Astrocyte (in vitro differentiated cells and primary cell): ENCODE data around the gene PHKG1. TPM values are rescaled to one million over a fixed set of nuclear protein-coding genes. Genes with fewer than 3 reads are reported as not detected.
"Not testable (repeated sequence)": the region's sequence is repeated elsewhere in the genome, so short reads cannot be mapped to it uniquely, and the experiment has no call there.

Source experiments
- DNase-seq: peaks from one replicate; pipeline ENCODE4 v3.0.0-alpha.2; 2010; ENCODE audit warnings: low read depth
- FAIRE-seq: peaks from 2 replicates; lab custom pipeline; 2011; peaks lifted over from hg19 to GRCh38; lab: Jason Lieb, UNC
- H2AFZ ChIP-seq: 2 replicates; pipeline ENCODE4 v1.6.0; 2012; ENCODE audit warnings: low read depth, low read length, inconsistent platforms
- H3K27ac ChIP-seq: 2 replicates; pipeline ENCODE4 v1.5.1; 2011; ENCODE audit warnings: low read depth, low read length, inconsistent platforms
- H3K27me3 ChIP-seq: 2 replicates; pipeline ENCODE4 v1.6.0; 2011; ENCODE audit warnings: low read length, inconsistent platforms; ENCODE audit not compliant: insufficient read depth
- H3K36me3 ChIP-seq: 2 replicates; pipeline ENCODE4 v1.5.1; 2011; ENCODE audit warnings: low read length, inconsistent platforms; ENCODE audit not compliant: insufficient read depth
- H3K4me1 ChIP-seq: 2 replicates; pipeline ENCODE4 v1.5.1; 2011; ENCODE audit warnings: low read length, inconsistent platforms; ENCODE audit not compliant: insufficient read depth
- H3K4me2 ChIP-seq: 2 replicates; pipeline ENCODE4 v1.6.0; 2012; ENCODE audit warnings: low read length, inconsistent platforms
- H3K4me3 ChIP-seq: 2 replicates; pipeline ENCODE4 v1.5.1; 2011; ENCODE audit warnings: low read depth, mild to moderate bottlenecking, low read length, inconsistent platforms; ENCODE audit not compliant: insufficient read depth
- H3K79me2 ChIP-seq: 2 replicates; pipeline ENCODE4 v1.6.0; 2012; ENCODE audit warnings: mild to moderate bottlenecking, low read length, inconsistent platforms; ENCODE audit not compliant: insufficient read depth
- H3K9ac ChIP-seq: 2 replicates; pipeline ENCODE4 v1.6.0; 2012; ENCODE audit warnings: mild to moderate bottlenecking, low read length, inconsistent platforms
- H3K9me3 ChIP-seq: 2 replicates; pipeline ENCODE4 v1.5.1; 2012; ENCODE audit warnings: low read depth, mild to moderate bottlenecking, low read length, inconsistent platforms; ENCODE audit not compliant: insufficient read depth
- H4K20me1 ChIP-seq: 2 replicates; pipeline ENCODE4 v1.6.0; 2012; ENCODE audit warnings: low read length, inconsistent platforms; ENCODE audit not compliant: insufficient read depth
- H3K27ac Mint-ChIP-seq: one replicate; pipeline ENCODE4 v1.8.0; 2021; ENCODE audit warnings: mild to moderate bottlenecking, mixed read lengths; ENCODE audit not compliant: unreplicated experiment
- H3K27me3 Mint-ChIP-seq: one replicate; pipeline ENCODE4 v1.8.0; 2021; ENCODE audit warnings: low read depth, mixed read lengths; ENCODE audit not compliant: unreplicated experiment
- H3K36me3 Mint-ChIP-seq: one replicate; pipeline ENCODE4 v1.8.0; 2021; ENCODE audit warnings: low read depth, mixed read lengths; ENCODE audit not compliant: unreplicated experiment
- H3K4me1 Mint-ChIP-seq: one replicate; pipeline ENCODE4 v1.8.0; 2021; ENCODE audit warnings: low read depth, mixed read lengths; ENCODE audit not compliant: unreplicated experiment
- H3K4me3 Mint-ChIP-seq: one replicate; pipeline ENCODE4 v1.8.0; 2021; ENCODE audit warnings: mild to moderate bottlenecking, moderate library complexity, mixed read lengths; ENCODE audit not compliant: unreplicated experiment
- H3K9me3 Mint-ChIP-seq: one replicate; pipeline ENCODE4 v1.8.0; 2021; ENCODE audit warnings: mild to moderate bottlenecking, mixed read lengths; ENCODE audit not compliant: unreplicated experiment
- CTCF ChIP-seq: IDR thresholded peaks from 2 replicates; pipeline ENCODE4 v1.5.1; 2011; ENCODE audit warnings: low read depth, mild to moderate bottlenecking, inconsistent platforms, low read length, moderate library complexity; ENCODE audit not compliant: insufficient read depth
- EZH2 ChIP-seq: IDR thresholded peaks from 2 replicates; pipeline ENCODE4 v1.6.1; 2012; ENCODE audit warnings: mild to moderate bottlenecking, low read length, inconsistent platforms; ENCODE audit not compliant: insufficient read depth
- total RNA-seq: library from RNA; stranded (reverse); gene quantifications from 2 replicates; pipeline ENCODE4 v1.2.1, GENCODE V29; 2021

PHKG1 gene
- total RNA-seq, 1 donor from 2014 or later = not detected

DNA sequence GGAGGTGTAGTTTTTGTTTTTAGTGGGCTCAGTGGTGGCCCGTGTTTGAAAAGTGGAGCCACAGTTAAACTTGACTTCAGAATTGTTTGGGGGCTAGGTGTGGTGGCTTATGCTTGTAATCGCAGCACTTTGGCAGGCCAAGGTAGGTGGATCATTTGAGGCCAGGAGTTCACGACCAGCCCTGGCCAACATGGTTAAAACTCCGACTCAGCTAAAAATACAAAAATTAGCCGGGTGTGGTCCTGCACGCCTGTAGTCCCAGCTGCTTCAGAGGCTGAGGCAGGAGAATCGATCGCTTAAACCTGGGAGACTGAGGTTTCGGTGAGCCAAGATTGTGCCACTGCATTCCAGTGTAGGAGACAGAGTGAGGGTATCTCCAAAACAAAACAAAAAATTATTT lies 39.4 kb downstream of the PHKG1 start:
- Histone ChIP-seq H3K4me2 (peak overlapping the region; percentile 92), H3K9ac (peak overlapping the region; percentile 98), H3K4me1 (peaks cover 16% of the 10 kb centered on the region), H3K79me2 (peaks cover 74% of the 10 kb centered on the region), H3K36me3 (peaks cover 43% of the 10 kb centered on the region), H3K9me3 (no peaks in the 10 kb centered on the region), H3K27me3 (no peaks in the 10 kb centered on the region), H3K27ac (no peak overlapping the region), H2AFZ (no peak overlapping the region), H4K20me1 (peaks cover 30% of the 10 kb centered on the region), H3K4me3 (no peak overlapping the region)
- peaks cover 35% of the 10 kb centered on the region for H3K4me1 Mint-ChIP-seq
- H3K27ac Mint-ChIP-seq = peak overlapping the region; percentile 72
- no peaks in the 10 kb centered on the region for H3K27me3 Mint-ChIP-seq
- peaks cover 11% of the 10 kb centered on the region for H3K36me3 Mint-ChIP-seq
- DNase-seq (no peak), FAIRE-seq (no peak)
- H3K4me3 Mint-ChIP-seq = peak overlapping the region; percentile 99
- H3K9me3 Mint-ChIP-seq = no peaks in the 10 kb centered on the region
- TF ChIP-seq EZH2 (no peak), CTCF (no peak)

DNA sequence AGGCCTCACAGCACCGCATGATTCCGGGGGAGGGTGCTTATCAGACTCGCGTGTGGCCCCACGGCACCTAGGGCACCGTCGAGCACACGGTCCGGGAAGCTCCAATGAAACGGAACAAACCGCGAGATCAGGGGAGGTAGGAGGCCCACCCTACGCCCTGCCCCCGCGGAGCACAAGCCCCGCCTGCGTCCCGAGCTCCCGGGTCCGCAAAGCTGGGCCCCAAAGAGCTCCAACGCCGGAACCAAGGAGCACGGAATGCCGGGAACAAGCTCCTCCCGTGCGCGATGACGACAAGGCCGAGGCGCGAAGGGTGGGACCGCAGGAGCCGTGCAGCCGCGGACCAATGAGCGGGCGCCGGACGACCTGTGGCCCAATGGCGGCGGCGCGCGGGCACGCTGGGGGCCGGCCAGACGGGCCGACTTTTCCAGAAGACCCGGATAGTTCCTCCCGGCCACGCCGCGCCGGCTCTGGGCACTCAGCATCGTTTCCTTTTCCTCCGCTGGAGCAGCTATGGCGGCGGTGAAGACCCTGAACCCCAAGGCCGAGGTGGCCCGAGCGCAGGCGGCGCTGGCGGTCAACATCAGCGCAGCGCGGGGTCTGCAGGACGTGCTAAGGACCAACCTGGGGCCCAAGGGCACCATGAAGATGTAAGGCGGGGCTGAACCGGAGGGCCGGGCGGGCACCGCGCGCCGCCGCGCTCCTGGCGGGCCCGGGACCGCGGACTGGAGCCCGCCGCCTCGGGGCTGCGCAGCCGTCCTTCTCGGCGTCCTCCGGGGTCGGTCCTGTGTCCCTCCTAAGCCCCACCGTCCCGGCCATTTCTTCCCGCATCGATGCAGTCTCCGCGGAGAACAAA lies 41.2 kb downstream of the PHKG1 start, which contains the start of the genes CCT6A and PSPH:
CCT6A (plus strand) TSS at position 427 of the 853 bp plus-strand sequence; CDS start at position 511, 84 bp downstream.
PSPH (minus strand) TSS at position 106 of the 853 bp plus-strand sequence. CDS start 30,232 bp downstream, outside the sequence.
- Histone ChIP-seq H3K36me3 (peaks cover 30% of the 10 kb centered on the region), H3K27ac (peak within 1 kb of the TSS; percentile 93), H3K4me3 (peak within 1 kb of the TSS; percentile 94), H3K27me3 (no peaks in the 10 kb centered on the region), H4K20me1 (peaks cover 30% of the 10 kb centered on the region), H2AFZ (peak within 1 kb of the TSS; percentile 87), H3K4me1 (peaks cover 21% of the 10 kb centered on the region), H3K79me2 (peaks cover 63% of the 10 kb centered on the region), H3K9me3 (no peaks in the 10 kb centered on the region), H3K4me2 (peak within 1 kb of the TSS; percentile 92), H3K9ac (peak within 1 kb of the TSS; percentile 98)
- Mint-ChIP-seq H3K9me3 (no peaks in the 10 kb centered on the region), H3K4me1 (peaks cover 37% of the 10 kb centered on the region), H3K27ac (peak within 1 kb of the TSS; percentile 98), H3K27me3 (no peaks in the 10 kb centered on the region), H3K4me3 (peak within 1 kb of the TSS; percentile 99), H3K36me3 (peaks cover 11% of the 10 kb centered on the region)
- TF ChIP-seq CTCF (no peak), EZH2 (no peak)
- FAIRE-seq (no peak), DNase-seq (peak; percentile 97)

GRCh38 chr7:56051053-56051338 lies 41.8 kb downstream of the PHKG1 start:
- peaks cover 35% of the 10 kb centered on the region for H3K4me1 Mint-ChIP-seq
- peak overlapping the region; percentile 94 for H3K4me3 ChIP-seq
- peak overlapping the region; percentile 93 for H3K27ac ChIP-seq
- no peaks in the 10 kb centered on the region for H3K9me3 Mint-ChIP-seq
- no peaks in the 10 kb centered on the region for H3K27me3 Mint-ChIP-seq
- peak overlapping the region; percentile 98 for H3K27ac Mint-ChIP-seq
- peaks cover 27% of the 10 kb centered on the region for H3K36me3 ChIP-seq
- DNase-seq (no peak), FAIRE-seq (no peak)
- no peaks in the 10 kb centered on the region for H3K27me3 ChIP-seq
- peaks cover 21% of the 10 kb centered on the region for H3K4me1 ChIP-seq
- peak overlapping the region; percentile 98 for H3K9ac ChIP-seq
- peaks cover 9% of the 10 kb centered on the region for H3K36me3 Mint-ChIP-seq
- peaks cover 25% of the 10 kb centered on the region for H4K20me1 ChIP-seq
- peak overlapping the region; percentile 91 for H3K4me2 ChIP-seq
- H3K9me3 ChIP-seq = no peaks in the 10 kb centered on the region
- H3K79me2 ChIP-seq = peaks cover 60% of the 10 kb centered on the region
- H2AFZ ChIP-seq = peak overlapping the region; percentile 87
- TF ChIP-seq CTCF (no peak), EZH2 (no peak)
- H3K4me3 Mint-ChIP-seq = peak overlapping the region; percentile 97

DNA sequence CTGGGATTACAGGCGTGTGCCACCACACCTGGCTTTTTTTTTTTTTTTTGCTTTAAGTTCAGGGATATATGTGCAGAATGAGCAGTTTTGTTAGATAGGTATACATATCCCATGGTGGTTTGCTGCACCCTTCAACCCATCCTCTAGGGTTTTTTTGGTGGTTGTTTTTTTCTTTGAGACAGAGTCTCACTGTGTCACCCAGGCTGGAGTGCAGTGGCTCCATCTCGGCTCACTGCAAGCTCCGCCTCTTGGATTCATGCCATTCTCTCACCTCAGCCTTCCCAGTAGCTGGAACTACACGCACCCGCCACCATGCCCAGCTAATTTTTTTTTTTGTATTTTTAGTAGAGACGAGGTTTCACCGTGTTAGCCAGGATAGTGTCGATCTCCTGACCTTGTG lies 44.0 kb downstream of the PHKG1 start:
- H3K36me3 Mint-ChIP-seq, H3K27me3 Mint-ChIP-seq, H3K27ac ChIP-seq, H3K4me3 ChIP-seq, H3K9me3 ChIP-seq, H2AFZ ChIP-seq, H3K27me3 ChIP-seq, H3K4me2 ChIP-seq, H3K9ac ChIP-seq, H3K9me3 Mint-ChIP-seq, FAIRE-seq, DNase-seq, H3K36me3 ChIP-seq: not testable (repeated sequence)
- Histone ChIP-seq H4K20me1 (peaks cover 14% of the 10 kb centered on the region), H3K4me1 (peaks cover 21% of the 10 kb centered on the region), H3K79me2 (peaks cover 39% of the 10 kb centered on the region)
- Mint-ChIP-seq H3K4me3 (peak overlapping the region; percentile 14), H3K4me1 (peaks cover 21% of the 10 kb centered on the region), H3K27ac (peak overlapping the region; percentile 7)
